OCI-LY1 (cell line): ENCODE results near the gene ZNF385C.

ENCODE experiments used
- EZH2 ChIP-seq: fragments of 200-600 bp; sonication (generic), shearing (Covaris generic); IDR thresholded peaks from 2 replicates; pipeline ENCODE4 v1.8.0; 2017; ENCODE audit warnings: borderline replicate concordance, mixed run types, mild to moderate bottlenecking, antibody characterized with exemption, low read length, moderate library complexity, mixed read lengths
- TF ChIP-seq, protein P1 (sequence below): fragments of 200-600 bp; sonication (generic), shearing (Covaris generic); IDR thresholded peaks from 2 replicates; pipeline ENCODE4 v1.5.1; 2017; ENCODE audit warnings: mild to moderate bottlenecking, antibody characterized with exemption, low read length, moderate library complexity, mixed read lengths

DNA sequence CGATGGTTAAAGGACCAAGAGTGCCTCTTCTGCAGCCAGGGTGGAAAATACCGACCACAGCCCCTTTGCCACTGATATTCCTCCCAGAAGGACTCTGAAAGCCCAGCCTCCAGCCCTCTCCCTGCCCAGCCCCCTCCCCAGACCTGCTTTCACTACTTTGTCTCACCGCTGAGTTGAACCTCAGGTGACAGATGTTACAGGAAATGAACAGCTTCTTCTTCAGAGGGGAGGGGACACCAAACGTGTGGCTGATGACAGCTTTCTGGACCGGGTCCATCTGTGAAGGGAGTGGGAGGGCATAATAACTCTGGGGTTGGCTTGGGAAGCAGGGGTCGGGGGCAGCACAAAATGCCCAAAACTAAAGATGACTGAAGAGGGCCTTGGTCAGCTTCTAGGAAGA lies 64.2 kb downstream of the ZNF385C start:
- no peak for TF ChIP-seq EZH2
- TF ChIP-seq, protein P1, sequence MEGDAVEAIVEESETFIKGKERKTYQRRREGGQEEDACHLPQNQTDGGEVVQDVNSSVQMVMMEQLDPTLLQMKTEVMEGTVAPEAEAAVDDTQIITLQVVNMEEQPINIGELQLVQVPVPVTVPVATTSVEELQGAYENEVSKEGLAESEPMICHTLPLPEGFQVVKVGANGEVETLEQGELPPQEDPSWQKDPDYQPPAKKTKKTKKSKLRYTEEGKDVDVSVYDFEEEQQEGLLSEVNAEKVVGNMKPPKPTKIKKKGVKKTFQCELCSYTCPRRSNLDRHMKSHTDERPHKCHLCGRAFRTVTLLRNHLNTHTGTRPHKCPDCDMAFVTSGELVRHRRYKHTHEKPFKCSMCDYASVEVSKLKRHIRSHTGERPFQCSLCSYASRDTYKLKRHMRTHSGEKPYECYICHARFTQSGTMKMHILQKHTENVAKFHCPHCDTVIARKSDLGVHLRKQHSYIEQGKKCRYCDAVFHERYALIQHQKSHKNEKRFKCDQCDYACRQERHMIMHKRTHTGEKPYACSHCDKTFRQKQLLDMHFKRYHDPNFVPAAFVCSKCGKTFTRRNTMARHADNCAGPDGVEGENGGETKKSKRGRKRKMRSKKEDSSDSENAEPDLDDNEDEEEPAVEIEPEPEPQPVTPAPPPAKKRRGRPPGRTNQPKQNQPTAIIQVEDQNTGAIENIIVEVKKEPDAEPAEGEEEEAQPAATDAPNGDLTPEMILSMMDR, result no peak
